ENCODE measurements around the gene BOD1.

DNA sequence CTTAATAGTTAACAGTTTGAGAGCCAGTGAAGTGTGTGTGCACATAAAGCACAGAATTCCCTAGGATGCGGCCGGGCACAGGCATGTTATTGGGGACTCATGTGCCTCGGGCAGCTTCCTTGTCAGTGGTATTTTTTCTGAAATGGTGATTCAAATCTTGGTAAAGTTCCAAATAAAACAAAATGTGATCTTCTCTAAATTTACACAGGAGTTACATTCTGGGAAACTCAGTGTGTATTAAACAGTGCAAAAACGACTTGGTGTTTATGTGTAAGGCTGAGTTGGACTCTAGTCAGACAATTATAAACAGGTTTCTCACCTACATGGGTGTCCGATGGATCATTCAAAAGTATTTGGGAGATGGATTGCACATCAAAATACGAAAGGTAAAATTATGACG is 48.9 kb downstream of the BOD1 start:
- TF ChIP-seq, protein P1, sequence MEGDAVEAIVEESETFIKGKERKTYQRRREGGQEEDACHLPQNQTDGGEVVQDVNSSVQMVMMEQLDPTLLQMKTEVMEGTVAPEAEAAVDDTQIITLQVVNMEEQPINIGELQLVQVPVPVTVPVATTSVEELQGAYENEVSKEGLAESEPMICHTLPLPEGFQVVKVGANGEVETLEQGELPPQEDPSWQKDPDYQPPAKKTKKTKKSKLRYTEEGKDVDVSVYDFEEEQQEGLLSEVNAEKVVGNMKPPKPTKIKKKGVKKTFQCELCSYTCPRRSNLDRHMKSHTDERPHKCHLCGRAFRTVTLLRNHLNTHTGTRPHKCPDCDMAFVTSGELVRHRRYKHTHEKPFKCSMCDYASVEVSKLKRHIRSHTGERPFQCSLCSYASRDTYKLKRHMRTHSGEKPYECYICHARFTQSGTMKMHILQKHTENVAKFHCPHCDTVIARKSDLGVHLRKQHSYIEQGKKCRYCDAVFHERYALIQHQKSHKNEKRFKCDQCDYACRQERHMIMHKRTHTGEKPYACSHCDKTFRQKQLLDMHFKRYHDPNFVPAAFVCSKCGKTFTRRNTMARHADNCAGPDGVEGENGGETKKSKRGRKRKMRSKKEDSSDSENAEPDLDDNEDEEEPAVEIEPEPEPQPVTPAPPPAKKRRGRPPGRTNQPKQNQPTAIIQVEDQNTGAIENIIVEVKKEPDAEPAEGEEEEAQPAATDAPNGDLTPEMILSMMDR (IDR thresholded peaks at IDR 0.05; ENCODE audit: low read depth, low read length, poor library complexity, severe bottlenecking), result no peak
- no peak for TF ChIP-seq EZH2phosphoT487 (IDR thresholded peaks at IDR 0.05; ENCODE audit: borderline replicate concordance, low read length)
